ENCODE results near the gene PARP16. TPM values are rescaled to one million over a fixed set of nuclear protein-coding genes. Genes with fewer than 3 reads are reported as not detected.

The PARP16 gene
- total RNA-seq, 1 experiment from 2014 or later: 4.7 TPM

- TF ChIP-seq TCF7 (CRISPR knock-in tag; IDR thresholded peaks at IDR 0.05; ENCODE audit: low read depth) (no peak), JUN (CRISPR knock-in tag; IDR thresholded peaks at IDR 0.05) (no peak), GABPB1 (CRISPR knock-in tag; IDR thresholded peaks at IDR 0.05) (no peak), FOXP4 (CRISPR knock-in tag; IDR thresholded peaks at IDR 0.05) (no peak), ZNF138 (CRISPR knock-in tag; conservative IDR thresholded peaks at IDR 0.05) (no peak), ZNF219 (CRISPR knock-in tag; IDR thresholded peaks at IDR 0.05; ENCODE audit: borderline replicate concordance) (no peak), OVOL2 (CRISPR knock-in tag; IDR thresholded peaks at IDR 0.05; ENCODE audit: borderline replicate concordance) (peak; percentile 38), ATF1 (CRISPR knock-in tag; IDR thresholded peaks at IDR 0.05) (no peak), HMGXB4 (CRISPR knock-in tag; IDR thresholded peaks at IDR 0.05) (no peak), SP1 (CRISPR knock-in tag; conservative IDR thresholded peaks at IDR 0.05) (no peak), TEAD1 (CRISPR knock-in tag; IDR thresholded peaks at IDR 0.05) (no peak), NR1H2 (CRISPR knock-in tag; IDR thresholded peaks at IDR 0.05) (no peak), TEAD4 (CRISPR knock-in tag; IDR thresholded peaks at IDR 0.05) (no peak), ATF3 (CRISPR knock-in tag; conservative IDR thresholded peaks at IDR 0.05) (no peak), IRF2 (CRISPR knock-in tag; IDR thresholded peaks at IDR 0.05; ENCODE audit: borderline replicate concordance, low read depth) (no peak), ZNF281 (CRISPR knock-in tag; IDR thresholded peaks at IDR 0.05) (no peak), FOXJ3 (CRISPR knock-in tag; IDR thresholded peaks at IDR 0.05; ENCODE audit: borderline replicate concordance) (no peak), SMAD3 (CRISPR knock-in tag; IDR thresholded peaks at IDR 0.05; ENCODE audit: borderline replicate concordance) (0 out of 2 replicates have a peak, but pooled peaks have one; percentile 4), CREM (CRISPR knock-in tag; IDR thresholded peaks at IDR 0.05) (no peak), ZNF317 (CRISPR knock-in tag; IDR thresholded peaks at IDR 0.05; ENCODE audit: borderline replicate concordance, low read depth) (no peak), KAT7 (CRISPR knock-in tag; IDR thresholded peaks at IDR 0.05; ENCODE audit: borderline replicate concordance) (no peak), IRF1 (CRISPR knock-in tag; IDR thresholded peaks at IDR 0.05) (no peak)
- TF ChIP-seq, protein P1, sequence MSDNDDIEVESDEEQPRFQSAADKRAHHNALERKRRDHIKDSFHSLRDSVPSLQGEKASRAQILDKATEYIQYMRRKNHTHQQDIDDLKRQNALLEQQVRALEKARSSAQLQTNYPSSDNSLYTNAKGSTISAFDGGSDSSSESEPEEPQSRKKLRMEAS (CRISPR knock-in tag; IDR thresholded peaks at IDR 0.05): no peak
- TF ChIP-seq, protein P2, sequence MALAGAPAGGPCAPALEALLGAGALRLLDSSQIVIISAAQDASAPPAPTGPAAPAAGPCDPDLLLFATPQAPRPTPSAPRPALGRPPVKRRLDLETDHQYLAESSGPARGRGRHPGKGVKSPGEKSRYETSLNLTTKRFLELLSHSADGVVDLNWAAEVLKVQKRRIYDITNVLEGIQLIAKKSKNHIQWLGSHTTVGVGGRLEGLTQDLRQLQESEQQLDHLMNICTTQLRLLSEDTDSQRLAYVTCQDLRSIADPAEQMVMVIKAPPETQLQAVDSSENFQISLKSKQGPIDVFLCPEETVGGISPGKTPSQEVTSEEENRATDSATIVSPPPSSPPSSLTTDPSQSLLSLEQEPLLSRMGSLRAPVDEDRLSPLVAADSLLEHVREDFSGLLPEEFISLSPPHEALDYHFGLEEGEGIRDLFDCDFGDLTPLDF (CRISPR knock-in tag; IDR thresholded peaks at IDR 0.05): no peak
- TF ChIP-seq, protein P3, sequence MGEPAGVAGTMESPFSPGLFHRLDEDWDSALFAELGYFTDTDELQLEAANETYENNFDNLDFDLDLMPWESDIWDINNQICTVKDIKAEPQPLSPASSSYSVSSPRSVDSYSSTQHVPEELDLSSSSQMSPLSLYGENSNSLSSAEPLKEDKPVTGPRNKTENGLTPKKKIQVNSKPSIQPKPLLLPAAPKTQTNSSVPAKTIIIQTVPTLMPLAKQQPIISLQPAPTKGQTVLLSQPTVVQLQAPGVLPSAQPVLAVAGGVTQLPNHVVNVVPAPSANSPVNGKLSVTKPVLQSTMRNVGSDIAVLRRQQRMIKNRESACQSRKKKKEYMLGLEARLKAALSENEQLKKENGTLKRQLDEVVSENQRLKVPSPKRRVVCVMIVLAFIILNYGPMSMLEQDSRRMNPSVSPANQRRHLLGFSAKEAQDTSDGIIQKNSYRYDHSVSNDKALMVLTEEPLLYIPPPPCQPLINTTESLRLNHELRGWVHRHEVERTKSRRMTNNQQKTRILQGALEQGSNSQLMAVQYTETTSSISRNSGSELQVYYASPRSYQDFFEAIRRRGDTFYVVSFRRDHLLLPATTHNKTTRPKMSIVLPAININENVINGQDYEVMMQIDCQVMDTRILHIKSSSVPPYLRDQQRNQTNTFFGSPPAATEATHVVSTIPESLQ (CRISPR knock-in tag; IDR thresholded peaks at IDR 0.05): no peak
Measured at GRCh38 chr15:65305150-65305758, 18.6 kb upstream of the PARP16 start (continued).
